Measurements from ENCODE around the gene PABPN1.

DNA sequence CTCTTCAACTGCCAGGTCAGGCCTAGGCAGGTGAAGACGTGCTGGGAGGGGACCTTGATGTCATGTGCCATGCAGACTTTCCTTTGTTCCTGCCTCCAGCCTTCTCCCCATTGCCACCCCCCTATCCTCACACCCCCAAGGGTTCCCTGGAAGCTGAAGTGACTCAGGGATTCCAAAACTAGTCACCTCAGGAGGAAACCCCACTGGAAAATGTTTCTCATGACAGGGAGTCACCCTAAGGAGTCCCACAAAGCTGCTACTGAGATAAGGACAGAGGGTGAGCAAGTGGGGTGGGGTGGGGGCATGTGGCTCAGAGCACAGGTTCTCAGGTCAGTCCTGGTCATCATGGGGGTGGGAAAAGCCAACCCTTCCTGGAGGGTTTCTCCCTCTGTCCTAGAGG is 49.0 kb downstream of the PABPN1 start:
- TF ChIP-seq POLR2A (IDR thresholded peaks at IDR 0.05; ENCODE audit: extremely low read depth, insufficient read length): no peak
- TF ChIP-seq, protein P1, sequence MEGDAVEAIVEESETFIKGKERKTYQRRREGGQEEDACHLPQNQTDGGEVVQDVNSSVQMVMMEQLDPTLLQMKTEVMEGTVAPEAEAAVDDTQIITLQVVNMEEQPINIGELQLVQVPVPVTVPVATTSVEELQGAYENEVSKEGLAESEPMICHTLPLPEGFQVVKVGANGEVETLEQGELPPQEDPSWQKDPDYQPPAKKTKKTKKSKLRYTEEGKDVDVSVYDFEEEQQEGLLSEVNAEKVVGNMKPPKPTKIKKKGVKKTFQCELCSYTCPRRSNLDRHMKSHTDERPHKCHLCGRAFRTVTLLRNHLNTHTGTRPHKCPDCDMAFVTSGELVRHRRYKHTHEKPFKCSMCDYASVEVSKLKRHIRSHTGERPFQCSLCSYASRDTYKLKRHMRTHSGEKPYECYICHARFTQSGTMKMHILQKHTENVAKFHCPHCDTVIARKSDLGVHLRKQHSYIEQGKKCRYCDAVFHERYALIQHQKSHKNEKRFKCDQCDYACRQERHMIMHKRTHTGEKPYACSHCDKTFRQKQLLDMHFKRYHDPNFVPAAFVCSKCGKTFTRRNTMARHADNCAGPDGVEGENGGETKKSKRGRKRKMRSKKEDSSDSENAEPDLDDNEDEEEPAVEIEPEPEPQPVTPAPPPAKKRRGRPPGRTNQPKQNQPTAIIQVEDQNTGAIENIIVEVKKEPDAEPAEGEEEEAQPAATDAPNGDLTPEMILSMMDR (IDR thresholded peaks at IDR 0.05; ENCODE audit: low read depth, low read length): no peak
